ENCODE data around the gene INSYN1. TPM values are rescaled to one million over a fixed set of nuclear protein-coding genes. Genes with fewer than 3 reads are reported as not detected.

The INSYN1 gene
- total RNA-seq, 1 donor from 2014 or later = 4.8 TPM

- Mint-ChIP-seq H3K9me3 (ENCODE audit: unreplicated experiment) (no peaks in the 10 kb centered on the region), H3K36me3 (ENCODE audit: low read depth, unreplicated experiment) (no peaks in the 10 kb centered on the region), H3K27ac (ENCODE audit: unreplicated experiment) (no peak overlapping the region), H3K4me1 (ENCODE audit: unreplicated experiment) (peaks cover 12% of the 10 kb centered on the region), H3K4me3 (ENCODE audit: unreplicated experiment) (no peak overlapping the region), H3K27me3 (ENCODE audit: unreplicated experiment) (peaks cover 15% of the 10 kb centered on the region)
- DNase-seq (ENCODE audit: low spot score) = peak; percentile 27
- no peak for TF ChIP-seq CTCF (IDR thresholded peaks at IDR 0.05; ENCODE audit: unreplicated experiment)
These were observed 999 bp downstream of the INSYN1 start for GRCh38 chr15:73751899-73752805.

- H3K9me3 Mint-ChIP-seq (ENCODE audit: unreplicated experiment) = no peaks in the 10 kb centered on the region
- H3K36me3 Mint-ChIP-seq (ENCODE audit: low read depth, unreplicated experiment) = no peaks in the 10 kb centered on the region
- H3K27me3 Mint-ChIP-seq (ENCODE audit: unreplicated experiment) = peaks cover 16% of the 10 kb centered on the region
- DNase-seq (ENCODE audit: low spot score) = no peak
- peak overlapping the region; percentile 77 for H3K4me3 Mint-ChIP-seq (ENCODE audit: unreplicated experiment)
- no peak overlapping the region for H3K27ac Mint-ChIP-seq (ENCODE audit: unreplicated experiment)
- no peak for TF ChIP-seq CTCF (IDR thresholded peaks at IDR 0.05; ENCODE audit: unreplicated experiment)
- H3K4me1 Mint-ChIP-seq (ENCODE audit: unreplicated experiment) = peaks cover 17% of the 10 kb centered on the region
These were observed 1.6 kb downstream of the INSYN1 start for GRCh38 chr15:73751511-73751898.

- H3K4me3 Mint-ChIP-seq (ENCODE audit: unreplicated experiment) = no peak overlapping the region
- H3K27me3 Mint-ChIP-seq (ENCODE audit: unreplicated experiment) = peaks cover 15% of the 10 kb centered on the region
- H3K36me3 Mint-ChIP-seq (ENCODE audit: low read depth, unreplicated experiment) = no peaks in the 10 kb centered on the region
- no peak for DNase-seq (ENCODE audit: low spot score)
- H3K4me1 Mint-ChIP-seq (ENCODE audit: unreplicated experiment) = peaks cover 22% of the 10 kb centered on the region
- no peak for TF ChIP-seq CTCF (IDR thresholded peaks at IDR 0.05; ENCODE audit: unreplicated experiment)
- H3K9me3 Mint-ChIP-seq (ENCODE audit: unreplicated experiment) = no peaks in the 10 kb centered on the region
- no peak overlapping the region for H3K27ac Mint-ChIP-seq (ENCODE audit: unreplicated experiment)
These were observed 2.2 kb downstream of the INSYN1 start for GRCh38 chr15:73750951-73751350.

GRCh38 chr15:73750438-73750837 lies 2.7 kb downstream of the INSYN1 start:
- DNase-seq (ENCODE audit: low spot score) = no peak
- H3K4me1 Mint-ChIP-seq (ENCODE audit: unreplicated experiment) = peaks cover 22% of the 10 kb centered on the region
- no peaks in the 10 kb centered on the region for H3K36me3 Mint-ChIP-seq (ENCODE audit: low read depth, unreplicated experiment)
- no peak for TF ChIP-seq CTCF (IDR thresholded peaks at IDR 0.05; ENCODE audit: unreplicated experiment)
- peaks cover 15% of the 10 kb centered on the region for H3K27me3 Mint-ChIP-seq (ENCODE audit: unreplicated experiment)
- H3K4me3 Mint-ChIP-seq (ENCODE audit: unreplicated experiment) = no peak overlapping the region
- no peak overlapping the region for H3K27ac Mint-ChIP-seq (ENCODE audit: unreplicated experiment)
- no peaks in the 10 kb centered on the region for H3K9me3 Mint-ChIP-seq (ENCODE audit: unreplicated experiment)

DNA sequence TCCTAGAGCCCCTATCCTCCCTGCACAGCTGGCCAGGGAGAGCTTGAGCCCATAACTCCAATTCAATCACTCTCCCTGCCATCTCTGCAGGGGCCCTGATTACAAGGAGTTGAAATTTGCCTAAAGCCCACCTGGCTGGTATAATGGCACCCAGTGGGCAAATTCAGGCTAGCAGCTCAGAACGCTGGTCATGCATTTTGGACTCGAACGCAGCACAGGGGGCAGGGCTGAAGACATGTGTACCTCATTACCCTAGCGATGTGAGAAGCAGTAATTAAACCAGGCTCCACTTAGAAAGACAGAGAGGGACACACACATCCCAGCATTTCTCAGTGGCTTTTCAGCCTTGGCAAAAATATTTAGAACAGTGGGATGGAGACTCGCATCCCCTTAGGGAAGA lies 3.2 kb downstream of the INSYN1 start:
- no peaks in the 10 kb centered on the region for H3K9me3 Mint-ChIP-seq (ENCODE audit: unreplicated experiment)
- H3K4me1 Mint-ChIP-seq (ENCODE audit: unreplicated experiment) = peaks cover 22% of the 10 kb centered on the region
- no peak overlapping the region for H3K27ac Mint-ChIP-seq (ENCODE audit: unreplicated experiment)
- no peak for DNase-seq (ENCODE audit: low spot score)
- no peak overlapping the region for H3K4me3 Mint-ChIP-seq (ENCODE audit: unreplicated experiment)
- H3K36me3 Mint-ChIP-seq (ENCODE audit: low read depth, unreplicated experiment) = no peaks in the 10 kb centered on the region
- TF ChIP-seq CTCF (IDR thresholded peaks at IDR 0.05; ENCODE audit: unreplicated experiment) = no peak
- peaks cover 18% of the 10 kb centered on the region for H3K27me3 Mint-ChIP-seq (ENCODE audit: unreplicated experiment)
